Peyer's patch (tissue), 4 donors: ENCODE results near the gene BHLHE23. TPM values are rescaled to one million over a fixed set of nuclear protein-coding genes. Genes with fewer than 3 reads are reported as not detected.
A peak's percentile ranks its signal among the peaks of the same experiment; 100 is the strongest.

Experiments used
- DNase-seq, 3 donors: peaks; one replicate each; pipeline ENCODE4 v3.0.0-alpha.2; 2017 to 2019
- H3K27ac ChIP-seq, 4 donors: fragments of 200-600 bp; sonication (generic); one replicate each; pipeline ENCODE4 v1.5.1; 2016 to 2019
- H3K27me3 ChIP-seq, 2 donors: fragments of 200-600 bp; sonication (generic); one replicate each; pipeline ENCODE4 v1.5.1; 2019
- H3K36me3 ChIP-seq, 3 donors: fragments of 200-600 bp; sonication (generic); one replicate each; pipeline ENCODE4 v1.5.1; 2016 to 2019
- H3K4me1 ChIP-seq, 4 donors: fragments of 200-600 bp; sonication (generic); one replicate each; pipeline ENCODE4 v1.5.1; 2016 to 2019
- H3K4me3 ChIP-seq, 4 donors: fragments of 200-600 bp; sonication (generic); 1 replicate in 3 of 4; 2 replicates in 1 of 4; pipeline ENCODE4 v1.5.1; 2016 to 2019; ENCODE audit warnings: mild to moderate bottlenecking in 1 of 4
- H3K9me3 ChIP-seq, 4 donors: fragments of 200-600 bp; sonication (generic); one replicate each; pipeline ENCODE4 v1.5.1; 2016 to 2019; ENCODE audit warnings: mild to moderate bottlenecking in 1 of 4
- POLR2A ChIP-seq, 2 donors: fragments of 450-650 bp; IDR thresholded peaks; one replicate each; pipeline ENCODE4 v1.5.1; 2017; ENCODE audit warnings: antibody characterized with exemption in 2 of 2, mild to moderate bottlenecking in 2 of 2, moderate library complexity in 2 of 2
- total RNA-seq, 4 donors: library from RNA; depleted of rRNA; stranded (reverse); fragments of >200 nt; gene quantifications; one replicate each; pipeline ENCODE4 v1.1.0, GENCODE V29; 2016
- TF ChIP-seq, protein P1 (sequence below), 6 experiments: fragments of 450-650 bp in 4 of 6; fragments of 200-600 bp in 2 of 6; sonication (generic) in 1 of 6; IDR thresholded peaks; one replicate each; pipeline ENCODE4 v1.5.1; 2017 to 2019; ENCODE audit warnings: antibody characterized with exemption in 6 of 6, mild to moderate bottlenecking in 3 of 6, moderate library complexity in 1 of 6

BHLHE23 gene
- total RNA-seq, 4 donors from 2014 or later, result not detected

DNA sequence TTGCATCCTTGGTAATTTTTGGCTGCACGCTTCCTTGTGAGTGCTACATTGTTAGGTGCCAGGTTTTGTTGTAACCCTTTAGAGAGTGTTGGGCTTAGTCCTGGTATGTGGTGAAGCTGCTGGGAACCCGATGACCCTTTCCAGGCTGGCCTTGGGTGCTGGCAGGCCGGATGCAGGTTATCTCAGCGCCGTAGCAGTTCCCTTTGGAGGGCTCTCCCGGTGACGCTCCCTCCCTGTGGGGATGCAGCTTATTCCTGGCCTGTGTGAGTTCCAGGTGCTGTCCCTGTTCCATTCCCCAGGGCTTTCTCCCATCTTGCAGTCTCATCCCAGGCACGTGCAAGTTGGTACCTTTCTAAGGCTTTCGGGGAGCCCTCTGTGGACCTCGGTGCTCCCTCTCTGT is 13.9 kb upstream of the BHLHE23 start:
- DNase-seq, result peak in 1 of 3 donors; percentile 28
- no peaks in the 10 kb centered on the region for H3K9me3 ChIP-seq
- H3K4me1 ChIP-seq, result no peaks in the 10 kb centered on the region
- TF ChIP-seq, protein P1, sequence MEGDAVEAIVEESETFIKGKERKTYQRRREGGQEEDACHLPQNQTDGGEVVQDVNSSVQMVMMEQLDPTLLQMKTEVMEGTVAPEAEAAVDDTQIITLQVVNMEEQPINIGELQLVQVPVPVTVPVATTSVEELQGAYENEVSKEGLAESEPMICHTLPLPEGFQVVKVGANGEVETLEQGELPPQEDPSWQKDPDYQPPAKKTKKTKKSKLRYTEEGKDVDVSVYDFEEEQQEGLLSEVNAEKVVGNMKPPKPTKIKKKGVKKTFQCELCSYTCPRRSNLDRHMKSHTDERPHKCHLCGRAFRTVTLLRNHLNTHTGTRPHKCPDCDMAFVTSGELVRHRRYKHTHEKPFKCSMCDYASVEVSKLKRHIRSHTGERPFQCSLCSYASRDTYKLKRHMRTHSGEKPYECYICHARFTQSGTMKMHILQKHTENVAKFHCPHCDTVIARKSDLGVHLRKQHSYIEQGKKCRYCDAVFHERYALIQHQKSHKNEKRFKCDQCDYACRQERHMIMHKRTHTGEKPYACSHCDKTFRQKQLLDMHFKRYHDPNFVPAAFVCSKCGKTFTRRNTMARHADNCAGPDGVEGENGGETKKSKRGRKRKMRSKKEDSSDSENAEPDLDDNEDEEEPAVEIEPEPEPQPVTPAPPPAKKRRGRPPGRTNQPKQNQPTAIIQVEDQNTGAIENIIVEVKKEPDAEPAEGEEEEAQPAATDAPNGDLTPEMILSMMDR (IDR thresholded peaks at IDR 0.05), result no peak
- no peak for TF ChIP-seq POLR2A (IDR thresholded peaks at IDR 0.05)
- H3K36me3 ChIP-seq, result no peaks in the 10 kb centered on the region
- H3K27ac ChIP-seq, result no peak overlapping the region
- no peak overlapping the region for H3K4me3 ChIP-seq
- H3K27me3 ChIP-seq, result no peaks in the 10 kb centered on the region

GRCh38 chr20:63017826-63018411 is 11.2 kb upstream of the BHLHE23 start:
- TF ChIP-seq, protein P1 (IDR thresholded peaks at IDR 0.05), result no peak
- peak in 1 of 3 donors; percentile 27 for DNase-seq
- Histone ChIP-seq H3K9me3 (no peaks in the 10 kb centered on the region), H3K36me3 (no peaks in the 10 kb centered on the region), H3K27ac (no peak overlapping the region), H3K27me3 (peaks cover 0 to 12% of the 10 kb centered on the region in 2 donors), H3K4me1 (no peaks in the 10 kb centered on the region), H3K4me3 (no peak overlapping the region)

DNA sequence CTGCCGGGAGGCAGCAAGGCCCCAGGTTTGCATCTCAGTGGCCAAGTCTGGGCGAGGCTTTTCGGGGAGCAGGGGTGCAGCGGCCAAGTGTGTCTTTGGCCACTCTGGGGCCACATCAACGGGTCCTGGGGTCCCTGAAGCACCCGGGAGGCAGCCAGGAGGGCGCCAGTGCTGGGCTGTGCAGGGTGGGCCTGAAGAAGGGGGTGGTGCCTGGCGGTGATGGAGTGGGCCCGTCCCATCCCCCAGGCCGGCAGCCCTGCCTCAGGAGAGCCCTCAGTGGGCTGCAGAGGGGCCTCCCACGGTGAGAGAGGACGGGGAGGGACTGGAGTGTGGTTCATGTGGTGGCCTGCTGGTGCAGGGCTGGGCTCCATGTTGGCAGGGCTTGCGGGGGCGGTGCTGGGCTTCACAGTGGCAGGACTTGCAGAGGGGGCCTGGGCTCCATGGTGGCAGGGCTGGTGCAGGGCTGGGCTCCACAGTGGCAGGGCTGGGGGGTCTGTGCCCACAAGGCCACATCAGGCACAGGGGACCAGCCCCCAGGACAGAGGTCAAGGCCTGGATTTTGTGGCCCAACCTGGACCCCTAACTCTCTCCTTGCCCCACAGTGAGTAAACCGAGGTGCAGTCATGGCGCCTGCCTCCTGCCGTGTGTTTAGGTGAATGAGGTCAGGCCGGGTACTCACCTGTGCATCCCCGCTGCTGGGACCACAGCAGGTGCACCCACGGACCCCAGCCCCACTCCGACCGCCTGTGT is 10.5 kb upstream of the BHLHE23 start:
- Histone ChIP-seq H3K36me3 (no peaks in the 10 kb centered on the region), H3K27ac (no peak overlapping the region), H3K4me1 (no peaks in the 10 kb centered on the region), H3K9me3 (no peaks in the 10 kb centered on the region), H3K4me3 (no peak overlapping the region), H3K27me3 (peaks cover 0 to 12% of the 10 kb centered on the region in 2 donors)
- TF ChIP-seq, protein P1 (IDR thresholded peaks at IDR 0.05), result no peak
- no peak for TF ChIP-seq POLR2A (IDR thresholded peaks at IDR 0.05)
- DNase-seq, result peak in 1 of 3 donors; percentile 18

DNA sequence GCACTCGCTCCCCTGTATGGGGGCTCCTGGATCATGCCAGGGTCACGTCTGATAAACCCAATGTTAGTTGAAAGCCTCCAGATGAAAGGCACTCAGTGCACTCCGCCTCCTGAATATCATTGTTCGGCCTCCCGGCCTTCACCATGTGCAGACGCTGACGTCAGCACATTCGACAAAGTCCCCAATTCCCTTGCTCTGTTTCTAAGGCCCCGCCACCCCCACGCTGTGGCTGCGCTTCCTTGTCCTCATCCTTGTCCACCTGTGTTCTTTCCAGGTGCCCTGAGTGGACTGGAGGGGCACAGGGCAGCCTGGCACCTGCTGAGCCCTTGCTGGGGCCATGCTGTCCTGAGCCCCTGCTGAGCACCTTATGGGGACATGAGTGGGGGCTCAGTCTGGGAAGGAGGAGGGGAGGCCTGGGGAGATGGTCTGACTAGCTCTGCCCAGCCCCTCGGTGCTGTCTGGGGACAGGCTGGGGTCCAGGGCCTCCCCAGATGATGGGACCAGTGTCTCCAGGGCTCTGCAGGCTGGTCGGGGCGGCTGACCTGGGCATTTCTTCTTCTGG is 9.8 kb upstream of the BHLHE23 start:
- H3K9me3 ChIP-seq, result no peaks in the 10 kb centered on the region
- H3K36me3 ChIP-seq, result no peaks in the 10 kb centered on the region
- TF ChIP-seq, protein P1 (IDR thresholded peaks at IDR 0.05), result no peak
- TF ChIP-seq POLR2A (IDR thresholded peaks at IDR 0.05), result no peak
- no peaks in the 10 kb centered on the region for H3K4me1 ChIP-seq
- DNase-seq, result no peak
- H3K27ac ChIP-seq, result no peak overlapping the region
- no peak overlapping the region for H3K4me3 ChIP-seq
- H3K27me3 ChIP-seq, result peaks cover 0 to 13% of the 10 kb centered on the region in 2 donors

GRCh38 chr20:63015662-63016361 is 9.0 kb upstream of the BHLHE23 start:
- H3K36me3 ChIP-seq, result no peaks in the 10 kb centered on the region
- TF ChIP-seq, protein P1 (IDR thresholded peaks at IDR 0.05), result no peak
- TF ChIP-seq POLR2A (IDR thresholded peaks at IDR 0.05), result no peak
- no peak overlapping the region for H3K27ac ChIP-seq
- peaks cover 0 to 15% of the 10 kb centered on the region in 2 donors for H3K27me3 ChIP-seq
- H3K4me1 ChIP-seq, result no peaks in the 10 kb centered on the region
- no peaks in the 10 kb centered on the region for H3K9me3 ChIP-seq
- DNase-seq, result no peak
- H3K4me3 ChIP-seq, result no peak overlapping the region
